Neural cell (in vitro differentiated cells): ENCODE data around the gene PKIB. TPM values are rescaled to one million over a fixed set of nuclear protein-coding genes. Genes with fewer than 3 reads are reported as not detected.

ENCODE experiments used
- H2AFZ ChIP-seq: fragments of 200-600, 300-800 bp; sonication (generic), shearing (Covaris generic); 2 replicates; pipeline ENCODE4 v1.6.0; 2014; ENCODE audit warnings: low read depth, mild to moderate bottlenecking, antibody characterized with exemption, low read length, moderate library complexity
- H3F3A ChIP-seq: fragments of 200-600 bp; shearing (Covaris generic); 2 replicates; pipeline ENCODE4 v1.6.1; 2016; ENCODE audit warnings: mild to moderate bottlenecking, moderate library complexity, mixed read lengths, antibody characterized with exemption, low read length; ENCODE audit not compliant: insufficient read depth, poor library complexity, severe bottlenecking
- H3K27ac ChIP-seq: fragments of 200-600, 300-800 bp; sonication (generic), shearing (Covaris generic); 2 replicates; pipeline ENCODE4 v1.5.1; 2014; ENCODE audit warnings: mild to moderate bottlenecking, low read length, moderate library complexity
- H3K27me3 ChIP-seq: fragments of 300-800, 200-600 bp; sonication (generic), shearing (Covaris generic); 2 replicates; pipeline ENCODE4 v1.6.0; 2014; ENCODE audit warnings: mild to moderate bottlenecking, low read depth, low read length, moderate library complexity; ENCODE audit not compliant: insufficient read depth
- H3K36me3 ChIP-seq: fragments of 300-800, 200-600 bp; sonication (generic), shearing (Covaris generic); 2 replicates; pipeline ENCODE4 v1.5.1; 2014; ENCODE audit warnings: mild to moderate bottlenecking, antibody characterized with exemption, low read length, moderate library complexity; ENCODE audit not compliant: insufficient read depth
- H3K4me2 ChIP-seq: fragments of 300-800, 200-600 bp; sonication (generic), shearing (Covaris generic); 2 replicates; pipeline ENCODE4 v1.6.0; 2014; ENCODE audit warnings: mild to moderate bottlenecking, low read length
- H3K4me3 ChIP-seq: fragments of 300-800, 200-600 bp; sonication (generic), shearing (Covaris generic); 2 replicates; pipeline ENCODE4 v1.5.1; 2014; ENCODE audit warnings: mild to moderate bottlenecking, low read length, moderate library complexity
- H3K79me2 ChIP-seq: fragments of 200-600 bp; shearing (Covaris generic); replicated peaks from 2 replicates; pipeline ENCODE4 v1.6.0; 2014; ENCODE audit warnings: mild to moderate bottlenecking, low read length, moderate library complexity; ENCODE audit not compliant: insufficient read depth
- H3K9ac ChIP-seq: fragments of 300-800, 200-600 bp; sonication (generic), shearing (Covaris generic); 2 replicates; pipeline ENCODE4 v1.6.1; 2016; ENCODE audit warnings: mild to moderate bottlenecking, low read length, mixed read lengths
- H3K9me2 ChIP-seq: fragments of 200-600 bp; shearing (Covaris generic); 2 replicates; pipeline ENCODE4 v1.6.1; 2016; ENCODE audit warnings: mild to moderate bottlenecking, low read length, mixed read lengths; ENCODE audit not compliant: insufficient read depth
- H3K9me3 ChIP-seq: fragments of 200-600, 300-800 bp; sonication (generic), shearing (Covaris generic); 2 replicates; pipeline ENCODE4 v1.6.1; 2016; ENCODE audit warnings: mild to moderate bottlenecking, mixed run types, low read length, moderate library complexity, mixed read lengths
- H4K20me1 ChIP-seq: fragments of 200-600 bp; shearing (Covaris generic); 2 replicates; pipeline ENCODE4 v1.6.1; 2016; ENCODE audit warnings: mild to moderate bottlenecking, mixed run types; ENCODE audit not compliant: insufficient read depth
- CTCF ChIP-seq: fragments of 450-650 bp; IDR thresholded peaks from 2 replicates; pipeline ENCODE4 v1.5.1; 2014; ENCODE audit warnings: antibody characterized with exemption, mild to moderate bottlenecking, moderate library complexity; ENCODE audit not compliant: poor library complexity, severe bottlenecking
- EP300 ChIP-seq: fragments of 450-650 bp; conservative IDR thresholded peaks from 2 replicates; pipeline ENCODE4 v1.6.1; 2014; ENCODE audit warnings: antibody characterized with exemption, mild to moderate bottlenecking, moderate library complexity; ENCODE audit not compliant: poor library complexity, severe bottlenecking
- EZH2 ChIP-seq: fragments of 200-600, 300-800 bp; shearing (Covaris generic), sonication (generic); IDR thresholded peaks from 2 replicates; pipeline ENCODE4 v1.6.1; 2014; ENCODE audit warnings: antibody characterized with exemption, low read length, borderline replicate concordance, mild to moderate bottlenecking; ENCODE audit not compliant: insufficient read depth, poor library complexity, severe bottlenecking
- MXI1 ChIP-seq: fragments of 450-650 bp; conservative IDR thresholded peaks from 2 replicates; pipeline ENCODE4 v1.6.1; 2014; ENCODE audit warnings: antibody characterized with exemption, mild to moderate bottlenecking; ENCODE audit not compliant: poor library complexity, severe bottlenecking
- POLR2AphosphoS5 ChIP-seq: IDR thresholded peaks from 2 replicates; pipeline ENCODE4 v1.6.1; 2012
- RAD21 ChIP-seq: fragments of 450-650 bp; conservative IDR thresholded peaks from 2 replicates; pipeline ENCODE4 v1.6.1; 2014; ENCODE audit warnings: antibody characterized with exemption, mild to moderate bottlenecking, moderate library complexity
- SMC3 ChIP-seq: fragments of 450-650 bp; conservative IDR thresholded peaks from 2 replicates; pipeline ENCODE4 v1.6.1; 2014; ENCODE audit warnings: antibody characterized with exemption, mild to moderate bottlenecking, moderate library complexity; ENCODE audit not compliant: poor library complexity
- TAF1 ChIP-seq: IDR thresholded peaks from 2 replicates; pipeline ENCODE4 v1.6.1; 2012; ENCODE audit warnings: low read depth
- polyA plus RNA-seq: library from polyadenylated mRNA; depleted of rRNA; stranded (reverse); fragments of >200 nt; gene quantifications from 2 replicates; pipeline ENCODE4 v1.2.3, GENCODE V29; 2014

Gene PKIB
- polyA plus RNA-seq, 1 donor from 2014 or later, result 22.8 TPM

GRCh38 chr6:122619309-122619708 is 9.1 kb downstream of the PKIB start:
- no peak overlapping the region for H3K27ac ChIP-seq
- H2AFZ ChIP-seq, result no peak overlapping the region
- H3K4me2 ChIP-seq, result no peak overlapping the region
- no peaks in the 10 kb centered on the region for H3K27me3 ChIP-seq
- H3F3A ChIP-seq, result no peaks in the 10 kb centered on the region
- no peaks in the 10 kb centered on the region for H4K20me1 ChIP-seq
- H3K9me2 ChIP-seq, result no peaks in the 10 kb centered on the region
- no peaks in the 10 kb centered on the region for H3K79me2 ChIP-seq
- no peaks in the 10 kb centered on the region for H3K36me3 ChIP-seq
- no peak overlapping the region for H3K9ac ChIP-seq
- no peak overlapping the region for H3K4me3 ChIP-seq
- no peak for TF ChIP-seq TAF1
- H3K9me3 ChIP-seq, result no peaks in the 10 kb centered on the region

GRCh38 chr6:122620428-122620827 is 10.2 kb downstream of the PKIB start:
- Histone ChIP-seq H3K79me2 (no peaks in the 10 kb centered on the region), H2AFZ (no peak overlapping the region), H3F3A (no peaks in the 10 kb centered on the region), H3K4me2 (no peak overlapping the region), H3K27me3 (no peaks in the 10 kb centered on the region), H4K20me1 (no peaks in the 10 kb centered on the region), H3K9me3 (no peaks in the 10 kb centered on the region), H3K27ac (no peak overlapping the region), H3K9ac (no peak overlapping the region), H3K9me2 (no peaks in the 10 kb centered on the region), H3K4me3 (no peak overlapping the region), H3K36me3 (no peaks in the 10 kb centered on the region)
- TF ChIP-seq EP300, result no peak
- no peak for TF ChIP-seq CTCF
- TF ChIP-seq POLR2AphosphoS5, result no peak
- no peak for TF ChIP-seq SMC3
- TF ChIP-seq TAF1, result no peak
- TF ChIP-seq EZH2, result no peak

- no peak for TF ChIP-seq POLR2AphosphoS5
- TF ChIP-seq CTCF, result no peak
- no peak for TF ChIP-seq MXI1
- TF ChIP-seq EZH2, result no peak
- no peak for TF ChIP-seq RAD21
- Histone ChIP-seq H3F3A (no peaks in the 10 kb centered on the region), H3K79me2 (no peaks in the 10 kb centered on the region), H3K4me3 (no peak overlapping the region), H3K9me2 (no peaks in the 10 kb centered on the region), H3K4me2 (no peak overlapping the region), H3K27ac (no peak overlapping the region), H2AFZ (no peak overlapping the region), H3K9me3 (no peaks in the 10 kb centered on the region), H3K9ac (no peak overlapping the region), H3K36me3 (no peaks in the 10 kb centered on the region), H3K27me3 (no peaks in the 10 kb centered on the region), H4K20me1 (no peaks in the 10 kb centered on the region)
These were observed 10.7 kb downstream of the PKIB start for GRCh38 chr6:122620902-122621301.
